ENCODE results near the gene NETO1.

DNA sequence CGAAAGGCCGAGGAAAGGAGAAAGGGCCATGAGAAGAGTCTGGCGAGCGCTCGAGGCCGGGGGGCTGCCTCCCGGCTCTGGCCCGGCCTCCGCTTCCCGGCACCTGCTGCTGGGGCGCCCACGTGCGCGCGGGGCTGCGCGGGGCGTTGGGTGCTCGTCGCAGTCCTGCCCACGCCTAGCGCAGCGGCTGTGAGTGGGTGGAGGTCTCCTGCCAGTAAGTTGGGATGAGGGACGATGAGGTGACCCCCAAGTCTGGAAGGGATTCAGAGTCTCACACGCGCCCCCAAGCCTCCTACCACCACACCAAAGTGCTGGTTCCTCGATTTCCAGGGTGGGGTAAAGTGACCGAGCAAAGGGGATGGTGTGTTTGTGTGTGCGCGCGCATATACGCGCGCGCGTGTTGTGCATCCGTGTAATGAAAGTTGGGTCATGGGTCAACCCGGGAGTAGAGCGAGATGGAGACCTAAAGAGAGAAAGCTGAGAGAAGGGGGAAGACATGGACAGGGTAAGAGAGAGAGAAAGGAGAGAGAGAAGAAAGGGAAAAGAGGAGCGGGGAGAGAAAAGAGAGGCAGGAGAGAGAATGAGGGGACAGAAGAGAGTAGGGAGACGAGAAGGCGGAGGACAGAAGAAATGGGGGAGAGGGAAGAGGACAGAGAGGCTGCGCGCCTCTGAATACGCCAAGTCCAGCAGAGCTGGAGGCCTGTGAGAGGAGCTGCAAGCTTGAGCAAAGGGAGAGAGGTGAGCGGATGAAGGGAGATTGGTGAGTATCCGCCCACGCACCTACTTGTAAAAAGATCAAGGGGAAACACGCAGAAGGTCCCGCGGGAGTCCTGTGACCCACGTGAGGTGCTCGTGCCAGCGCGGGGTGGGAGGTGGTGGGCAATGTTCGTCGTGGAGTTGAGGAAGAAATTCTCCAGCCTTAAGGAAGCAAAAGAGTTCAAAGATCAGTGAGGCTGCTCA lies 1.7 kb upstream of the NETO1 start:
- TF ChIP-seq ETV6 (CRISPR knock-in tag; conservative IDR thresholded peaks at IDR 0.05) (no peak), ZBTB49 (CRISPR knock-in tag; IDR thresholded peaks at IDR 0.05; ENCODE audit: borderline replicate concordance) (no peak), TBP (CRISPR knock-in tag; IDR thresholded peaks at IDR 0.05) (no peak), ISL2 (CRISPR knock-in tag; IDR thresholded peaks at IDR 0.05) (no peak), REST (IDR thresholded peaks at IDR 0.05; ENCODE audit: borderline replicate concordance in 1 of 2, low read depth in 1 of 2, low read length in 2 of 2) (no peak), SNAI1 (CRISPR knock-in tag; IDR thresholded peaks at IDR 0.05; ENCODE audit: borderline replicate concordance) (no peak), FOSL2 (CRISPR knock-in tag; IDR thresholded peaks at IDR 0.05) (no peak), TGIF2 (CRISPR knock-in tag; IDR thresholded peaks at IDR 0.05) (no peak), MYC (CRISPR knock-in tag; IDR thresholded peaks at IDR 0.05; ENCODE audit: borderline replicate concordance) (no peak), BHLHE40 (IDR thresholded peaks at IDR 0.05; ENCODE audit: low read length) (no peak)
- TF ChIP-seq, protein P1, sequence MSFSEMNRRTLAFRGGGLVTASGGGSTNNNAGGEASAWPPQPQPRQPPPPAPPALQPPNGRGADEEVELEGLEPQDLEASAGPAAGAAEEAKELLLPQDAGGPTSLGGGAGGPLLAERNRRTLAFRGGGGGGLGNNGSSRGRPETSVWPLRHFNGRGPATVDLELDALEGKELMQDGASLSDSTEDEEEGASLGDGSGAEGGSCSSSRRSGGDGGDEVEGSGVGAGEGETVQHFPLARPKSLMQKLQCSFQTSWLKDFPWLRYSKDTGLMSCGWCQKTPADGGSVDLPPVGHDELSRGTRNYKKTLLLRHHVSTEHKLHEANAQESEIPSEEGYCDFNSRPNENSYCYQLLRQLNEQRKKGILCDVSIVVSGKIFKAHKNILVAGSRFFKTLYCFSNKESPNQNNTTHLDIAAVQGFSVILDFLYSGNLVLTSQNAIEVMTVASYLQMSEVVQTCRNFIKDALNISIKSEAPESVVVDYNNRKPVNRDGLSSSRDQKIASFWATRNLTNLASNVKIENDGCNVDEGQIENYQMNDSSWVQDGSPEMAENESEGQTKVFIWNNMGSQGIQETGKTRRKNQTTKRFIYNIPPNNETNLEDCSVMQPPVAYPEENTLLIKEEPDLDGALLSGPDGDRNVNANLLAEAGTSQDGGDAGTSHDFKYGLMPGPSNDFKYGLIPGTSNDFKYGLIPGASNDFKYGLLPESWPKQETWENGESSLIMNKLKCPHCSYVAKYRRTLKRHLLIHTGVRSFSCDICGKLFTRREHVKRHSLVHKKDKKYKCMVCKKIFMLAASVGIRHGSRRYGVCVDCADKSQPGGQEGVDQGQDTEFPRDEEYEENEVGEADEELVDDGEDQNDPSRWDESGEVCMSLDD (CRISPR knock-in tag; IDR thresholded peaks at IDR 0.05; ENCODE audit: borderline replicate concordance): no peak
- TF ChIP-seq, protein P2, sequence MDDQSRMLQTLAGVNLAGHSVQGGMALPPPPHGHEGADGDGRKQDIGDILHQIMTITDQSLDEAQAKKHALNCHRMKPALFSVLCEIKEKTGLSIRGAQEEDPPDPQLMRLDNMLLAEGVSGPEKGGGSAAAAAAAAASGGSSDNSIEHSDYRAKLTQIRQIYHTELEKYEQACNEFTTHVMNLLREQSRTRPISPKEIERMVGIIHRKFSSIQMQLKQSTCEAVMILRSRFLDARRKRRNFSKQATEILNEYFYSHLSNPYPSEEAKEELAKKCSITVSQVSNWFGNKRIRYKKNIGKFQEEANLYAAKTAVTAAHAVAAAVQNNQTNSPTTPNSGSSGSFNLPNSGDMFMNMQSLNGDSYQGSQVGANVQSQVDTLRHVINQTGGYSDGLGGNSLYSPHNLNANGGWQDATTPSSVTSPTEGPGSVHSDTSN (CRISPR knock-in tag; IDR thresholded peaks at IDR 0.05; ENCODE audit: borderline replicate concordance): no peak
- TF ChIP-seq, protein P3, sequence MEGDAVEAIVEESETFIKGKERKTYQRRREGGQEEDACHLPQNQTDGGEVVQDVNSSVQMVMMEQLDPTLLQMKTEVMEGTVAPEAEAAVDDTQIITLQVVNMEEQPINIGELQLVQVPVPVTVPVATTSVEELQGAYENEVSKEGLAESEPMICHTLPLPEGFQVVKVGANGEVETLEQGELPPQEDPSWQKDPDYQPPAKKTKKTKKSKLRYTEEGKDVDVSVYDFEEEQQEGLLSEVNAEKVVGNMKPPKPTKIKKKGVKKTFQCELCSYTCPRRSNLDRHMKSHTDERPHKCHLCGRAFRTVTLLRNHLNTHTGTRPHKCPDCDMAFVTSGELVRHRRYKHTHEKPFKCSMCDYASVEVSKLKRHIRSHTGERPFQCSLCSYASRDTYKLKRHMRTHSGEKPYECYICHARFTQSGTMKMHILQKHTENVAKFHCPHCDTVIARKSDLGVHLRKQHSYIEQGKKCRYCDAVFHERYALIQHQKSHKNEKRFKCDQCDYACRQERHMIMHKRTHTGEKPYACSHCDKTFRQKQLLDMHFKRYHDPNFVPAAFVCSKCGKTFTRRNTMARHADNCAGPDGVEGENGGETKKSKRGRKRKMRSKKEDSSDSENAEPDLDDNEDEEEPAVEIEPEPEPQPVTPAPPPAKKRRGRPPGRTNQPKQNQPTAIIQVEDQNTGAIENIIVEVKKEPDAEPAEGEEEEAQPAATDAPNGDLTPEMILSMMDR (CRISPR knock-in tag; IDR thresholded peaks at IDR 0.05): no peak

Data from HepG2 (cell line).